Activated CD8-positive, alpha-beta memory T cell treated with anti-CD3 and anti-CD28 coated beads, Interleukin-2, amount 50 U/mL, for 48 hours (primary cell): ENCODE results near the gene E2F7.
"Not testable (repeated sequence)": the region's sequence is repeated elsewhere in the genome, so short reads cannot be mapped to it uniquely, and the experiment has no call there.

Source experiments
- DNase-seq: peaks from one replicate; pipeline ENCODE4 v3.0.0-alpha.2; 2020

Gene E2F7

GRCh38 chr12:77065361-77066204 is at the start of gene E2F7:
TSS of gene E2F7 (minus strand) at chr12:77065569. CDS start at chr12:77064635, 934 bp downstream.
- DNase-seq: peak; percentile 90

DNA sequence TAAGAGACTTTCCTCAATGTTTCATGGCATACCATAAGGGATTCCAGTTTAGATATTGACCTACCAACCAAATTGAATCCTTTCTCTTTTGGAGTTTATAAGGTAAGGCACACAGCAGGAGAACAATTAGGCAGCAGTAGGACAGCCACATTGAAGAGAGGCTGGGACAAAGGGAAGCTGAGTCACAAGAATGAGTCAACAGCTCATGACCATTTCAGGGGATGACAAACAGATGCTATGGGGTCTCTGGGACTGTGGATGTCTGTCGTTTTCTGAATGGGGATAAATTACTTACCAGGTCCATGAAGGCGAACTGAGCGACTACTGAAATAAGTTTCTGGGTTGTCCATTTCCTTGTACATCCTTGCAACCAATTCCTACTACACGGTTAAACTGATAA is 48.6 kb upstream of the E2F7 start:
- DNase-seq: no peak

DNA sequence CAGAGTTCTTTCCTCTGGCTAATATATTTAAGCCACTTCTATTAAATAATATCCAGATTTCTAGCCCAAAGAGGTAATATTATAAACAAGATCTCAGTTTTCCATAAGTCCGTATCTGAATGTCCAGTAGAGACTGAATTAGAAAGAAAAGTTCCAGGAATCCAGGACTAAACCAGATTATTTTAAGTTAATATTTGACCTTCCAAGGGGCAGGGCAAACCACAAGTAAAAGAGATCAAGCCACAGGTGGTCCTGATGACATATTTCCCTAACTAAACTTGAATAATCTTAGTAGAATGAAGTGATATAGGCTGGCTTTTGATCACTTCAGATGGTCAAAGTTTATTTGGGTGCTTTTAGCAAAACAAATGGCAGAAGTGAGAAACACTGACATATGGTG is 43.3 kb upstream of the E2F7 start:
- DNase-seq: no peak

DNA sequence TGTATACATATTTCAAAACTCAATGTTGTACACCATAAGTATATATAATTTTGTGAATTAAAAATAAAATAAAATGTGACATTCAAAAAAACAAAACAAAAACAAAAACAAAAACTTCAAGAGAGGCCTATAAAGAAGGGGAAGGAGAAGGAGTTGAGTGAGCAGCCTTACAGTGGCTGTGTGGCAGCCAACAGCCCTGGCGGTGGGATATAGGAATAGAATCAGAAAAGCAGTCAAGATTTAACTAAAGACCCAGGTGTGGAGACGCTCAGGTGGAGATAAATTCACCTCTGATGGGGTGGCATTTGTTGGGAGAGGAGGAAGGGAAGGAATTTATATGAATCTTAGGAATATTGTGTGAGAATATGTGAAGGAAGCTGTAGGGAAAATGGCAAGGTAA is 41.8 kb upstream of the E2F7 start:
- no peak for DNase-seq

DNA sequence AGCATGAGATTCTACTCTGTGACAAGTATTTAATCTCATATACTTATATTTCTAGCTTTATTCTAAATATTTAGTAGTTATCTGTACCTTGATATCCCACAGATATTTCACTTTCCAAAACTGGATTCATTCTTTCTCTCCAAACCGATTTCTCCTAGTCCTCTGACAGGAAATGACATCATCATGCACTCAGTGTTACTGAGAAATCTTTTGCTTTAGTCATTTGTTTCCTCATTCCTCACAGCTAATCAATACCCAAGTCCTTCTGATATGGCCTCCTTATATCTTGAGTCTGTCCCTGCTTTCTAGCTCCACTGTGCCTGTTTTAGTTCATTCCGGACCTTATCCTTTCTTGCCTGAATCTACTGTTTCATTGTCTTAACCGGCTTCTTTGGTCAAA is 39.4 kb upstream of the E2F7 start:
- DNase-seq: no peak

DNA sequence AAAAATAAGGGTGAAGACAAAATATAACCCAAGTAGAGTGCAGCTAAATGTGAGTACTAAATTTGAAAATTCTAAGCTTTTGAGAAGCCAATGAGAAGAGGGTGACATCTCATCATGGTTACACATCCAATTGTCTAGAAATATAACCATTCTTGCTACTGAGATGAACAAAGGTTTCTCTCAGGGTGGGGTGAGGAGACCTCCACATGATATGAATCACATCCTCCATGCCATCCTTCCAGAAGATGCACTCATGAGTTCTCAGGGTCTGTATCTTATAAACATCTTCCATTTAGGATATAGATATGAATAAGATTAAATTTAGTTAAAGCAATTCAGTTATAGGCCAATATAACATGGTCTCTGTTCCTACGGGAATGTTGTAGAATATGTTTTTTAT is 38.9 kb upstream of the E2F7 start:
- no peak for DNase-seq

DNA sequence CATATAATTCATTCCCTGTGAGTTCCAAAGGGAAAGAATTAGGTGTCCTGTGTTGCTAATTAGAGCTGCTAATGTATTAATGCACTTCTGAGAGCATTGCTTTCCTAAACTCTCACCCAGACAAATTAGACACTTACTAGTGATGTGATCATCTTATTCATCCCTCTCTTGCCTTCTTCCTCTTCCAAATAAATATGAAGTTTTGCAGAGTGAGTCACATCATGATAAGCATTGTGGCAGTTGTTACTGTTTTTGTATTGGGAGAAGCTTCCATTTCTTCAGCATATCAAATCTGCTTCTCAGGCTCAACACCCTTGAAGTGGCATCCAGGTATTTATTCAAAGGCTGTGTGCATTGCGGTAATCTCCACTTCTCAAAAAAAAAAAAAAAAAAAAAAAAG is 37.3 kb upstream of the E2F7 start:
- DNase-seq: no peak

DNA sequence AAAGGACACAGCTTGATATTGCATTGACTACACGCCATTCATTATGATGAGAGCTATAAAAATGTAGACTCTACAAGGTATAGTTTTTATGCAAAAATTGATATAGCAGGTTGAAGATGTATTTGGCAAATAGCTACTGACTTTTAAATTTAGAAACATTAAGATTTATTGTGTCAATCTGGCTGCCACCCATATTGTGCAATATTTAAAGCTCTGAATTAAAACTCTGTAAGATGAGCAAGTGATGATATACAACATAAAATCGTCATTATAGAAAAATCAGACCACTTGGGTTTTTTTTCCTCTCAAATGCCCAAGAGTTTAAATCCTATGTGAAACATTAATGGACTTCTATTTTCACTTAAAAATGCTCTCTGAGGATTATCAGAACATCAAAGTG is 36.8 kb upstream of the E2F7 start:
- DNase-seq: no peak

DNA sequence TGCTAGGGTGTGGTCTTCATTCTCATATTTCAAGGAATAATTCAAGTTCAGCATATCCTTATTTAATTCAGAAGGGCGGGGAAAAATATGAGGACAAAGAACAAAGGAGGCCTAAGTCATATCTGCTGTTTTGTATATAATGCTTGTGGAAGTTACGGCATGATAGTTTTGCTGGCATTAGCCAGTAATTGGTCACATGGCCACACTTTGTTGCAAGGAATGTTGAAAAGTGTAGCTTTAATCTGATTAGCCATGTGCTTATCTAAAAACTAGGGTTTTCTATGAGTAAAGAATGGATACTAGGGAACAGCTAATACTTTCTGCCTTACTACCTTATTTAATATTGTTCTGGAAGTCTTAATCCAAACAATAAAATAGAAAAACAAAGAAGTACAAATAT is 34.4 kb upstream of the E2F7 start:
- no peak for DNase-seq

DNA sequence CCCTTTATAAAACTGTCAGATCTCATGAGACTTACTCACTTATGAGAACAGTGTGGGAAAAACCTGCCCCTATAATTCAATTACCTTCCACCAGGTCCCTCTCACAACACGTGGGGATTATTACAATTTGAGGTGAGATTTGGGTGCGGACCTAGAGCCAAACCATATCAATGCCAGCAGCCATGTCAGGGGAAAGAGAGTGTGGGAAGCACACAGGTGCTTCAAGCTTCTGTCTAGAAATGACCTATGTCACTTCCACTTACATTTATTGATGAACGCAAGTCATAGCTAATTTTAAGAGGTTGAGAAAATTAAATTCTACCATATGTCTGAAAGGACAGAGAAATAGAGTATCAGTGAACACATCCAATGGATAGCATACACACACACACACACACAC is 32.5 kb upstream of the E2F7 start:
- no peak for DNase-seq

DNA sequence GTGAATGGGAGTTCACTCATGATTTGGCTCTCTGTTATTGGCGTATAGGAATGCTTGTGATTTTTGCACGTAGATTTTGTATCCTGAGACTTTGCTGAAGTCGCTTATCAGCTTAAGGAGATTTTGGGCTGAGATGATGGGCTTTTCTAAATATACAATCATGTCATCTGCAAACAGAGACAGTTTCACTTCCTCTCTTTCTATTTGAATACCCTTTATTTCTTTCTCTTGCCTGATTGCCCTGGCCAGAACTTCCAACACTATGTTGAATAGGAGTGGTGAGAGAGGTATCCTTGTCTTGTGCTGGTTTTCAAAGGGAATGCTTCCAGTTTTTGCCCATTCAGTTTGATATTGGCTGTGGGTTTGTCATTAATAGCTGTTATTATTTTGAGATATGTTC is 26.9 kb upstream of the E2F7 start:
- DNase-seq: not testable (repeated sequence)

- DNase-seq: no peak
Measured at GRCh38 chr12:77089686-77090220, 24.4 kb upstream of the E2F7 start.

DNA sequence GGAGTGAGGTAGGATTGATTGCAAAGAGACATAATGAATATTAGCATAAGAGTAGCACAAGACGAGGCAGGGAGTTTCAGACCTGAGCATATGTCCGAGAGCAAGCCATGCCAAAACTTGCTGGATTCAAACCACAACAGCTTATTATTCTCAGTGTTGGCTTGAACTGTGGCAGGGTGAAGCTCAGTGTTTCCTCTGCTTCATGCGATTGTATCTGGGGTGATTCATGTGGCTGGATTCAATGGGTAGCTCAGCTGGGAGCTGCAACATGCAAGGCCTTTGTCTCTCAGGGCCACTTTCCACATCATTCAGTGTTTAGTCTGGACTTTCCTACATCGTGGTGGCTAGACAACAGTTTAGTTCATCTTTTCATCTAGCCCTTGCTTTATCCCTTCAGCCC is 22.1 kb upstream of the E2F7 start:
- no peak for DNase-seq

GRCh38 chr12:77082021-77082420 is 16.7 kb upstream of the E2F7 start:
- DNase-seq: no peak

- DNase-seq: no peak
Measured at GRCh38 chr12:77079631-77080030, 14.3 kb upstream of the E2F7 start.

- no peak for DNase-seq
Measured at GRCh38 chr12:77078231-77078630, 12.9 kb upstream of the E2F7 start.

- no peak for DNase-seq
Measured at GRCh38 chr12:77076886-77077285, 11.5 kb upstream of the E2F7 start.

- not testable (repeated sequence) for DNase-seq
Measured at GRCh38 chr12:77073894-77074293, 8.5 kb upstream of the E2F7 start.

DNA sequence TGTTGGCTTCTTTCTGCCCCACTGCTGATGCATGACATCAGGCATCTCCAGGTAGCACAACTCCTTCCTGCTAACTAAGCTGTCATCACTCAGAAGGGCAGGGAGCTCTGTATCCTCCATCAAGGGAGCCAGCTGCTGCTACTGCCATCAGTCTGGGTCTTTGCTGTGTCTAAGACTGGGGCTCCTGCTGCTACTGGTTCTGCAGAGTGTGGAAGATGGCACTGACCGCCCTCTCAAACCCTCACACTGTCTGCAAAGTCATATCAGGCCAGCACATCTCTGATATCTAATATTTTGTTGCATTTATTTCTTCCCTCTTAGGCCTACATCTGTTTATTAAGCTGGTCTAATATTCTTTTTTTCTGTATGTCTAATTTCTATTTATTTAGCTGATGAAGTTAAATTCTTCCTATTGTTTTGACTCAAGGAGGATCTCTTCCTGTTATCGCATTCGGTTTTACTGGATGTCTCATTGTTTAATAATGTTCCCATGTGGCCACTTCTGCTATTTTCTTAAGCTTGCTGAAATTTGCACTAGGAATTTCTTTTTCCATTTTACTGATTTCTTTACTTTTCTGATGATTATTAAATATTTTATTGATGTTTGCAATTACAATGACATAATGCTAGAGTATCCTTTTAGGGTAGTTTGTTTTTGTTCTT is 7.6 kb upstream of the E2F7 start:
- no peak for DNase-seq

DNA sequence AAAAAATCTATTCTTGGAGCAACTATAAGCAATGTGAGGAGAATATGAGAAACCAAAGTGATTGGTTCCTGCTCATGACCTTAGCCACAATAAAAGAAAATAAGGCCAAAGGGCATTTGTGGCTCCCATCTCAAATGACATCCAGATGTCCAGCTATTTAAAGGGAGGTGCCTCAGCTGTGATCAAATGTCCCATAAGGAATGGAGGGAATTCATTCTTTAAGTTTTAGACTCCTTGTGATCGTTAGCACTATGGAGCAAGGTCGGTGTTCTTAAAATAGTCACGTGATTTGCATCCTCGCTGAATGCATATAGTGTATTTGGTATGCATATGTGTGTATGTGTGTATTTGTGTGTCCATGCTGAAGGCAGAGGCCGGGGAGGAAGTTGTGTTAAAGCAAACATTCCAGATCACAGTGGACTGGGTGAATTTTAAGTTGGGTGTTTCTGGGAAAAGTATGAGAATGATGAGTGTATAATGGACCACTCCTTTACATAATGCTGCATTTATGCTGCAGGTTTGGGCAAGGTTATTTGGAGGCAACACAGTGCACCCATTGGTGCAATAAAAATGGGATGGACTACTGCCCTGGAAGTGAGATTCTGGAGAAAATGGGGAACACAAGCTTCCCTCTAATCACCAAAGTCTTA is 5.6 kb upstream of the E2F7 start:
- no peak for DNase-seq

GRCh38 chr12:77070382-77070781 is 5.0 kb upstream of the E2F7 start:
- no peak for DNase-seq

GRCh38 chr12:77064896-77065360 is 441 bp downstream of the E2F7 start:
- peak; percentile 69 for DNase-seq

DNA sequence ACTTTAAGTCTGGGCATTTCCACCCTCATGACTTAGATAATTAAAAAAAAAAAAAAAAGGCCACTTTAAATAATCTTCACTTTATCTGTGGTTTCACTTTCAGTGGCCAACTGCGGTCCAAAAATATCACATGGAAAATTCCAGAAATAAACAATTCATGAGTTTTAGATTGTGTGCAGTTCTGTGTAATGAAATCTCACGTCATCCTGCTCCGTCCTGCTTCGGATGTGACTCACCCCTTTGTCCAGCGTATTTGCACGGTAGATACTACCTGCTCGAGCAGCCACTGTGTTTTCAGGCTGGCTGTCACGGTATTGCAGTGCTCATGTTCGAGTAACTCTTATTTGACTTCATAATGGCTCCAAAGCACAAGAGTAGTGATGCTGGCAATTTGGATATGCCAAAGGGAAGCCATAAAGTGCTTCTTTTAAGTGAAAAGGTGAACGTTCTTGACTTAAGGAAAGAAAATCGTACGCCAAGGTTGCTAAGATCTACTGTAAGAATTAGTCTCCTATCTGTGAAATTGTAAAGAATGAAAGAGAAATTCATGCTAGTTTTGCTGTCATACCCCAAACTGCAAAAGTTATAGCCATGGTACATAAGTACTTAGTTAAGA is 2.4 kb downstream of the E2F7 start:
- no peak for DNase-seq
